MM.1S (cell line): ENCODE results near the gene GSTM5.
A peak's percentile ranks its signal among the peaks of the same experiment; 100 is the strongest.
"Not testable (repeated sequence)": the region's sequence is repeated elsewhere in the genome, so short reads cannot be mapped to it uniquely, and the experiment has no call there.

Experiments
- DNase-seq: peaks from one replicate; pipeline ENCODE4 v3.0.0-alpha.2; 2015
- H2AFZ ChIP-seq: fragments of 300-600 bp; sonication (generic); 2 replicates; pipeline ENCODE4 v1.6.0; 2016; ENCODE audit warnings: antibody characterized with exemption, low read length
- H3F3A ChIP-seq: fragments of 300-600 bp; sonication (generic); 2 replicates; pipeline ENCODE4 v1.6.1; 2016; ENCODE audit warnings: mild to moderate bottlenecking, antibody characterized with exemption, low read length, moderate library complexity, mixed read lengths; ENCODE audit not compliant: insufficient read depth
- H3K27ac ChIP-seq: fragments of 300-600 bp; sonication (generic); 2 replicates; pipeline ENCODE4 v1.5.1; 2016; ENCODE audit warnings: mild to moderate bottlenecking, low read length
- H3K27me3 ChIP-seq: fragments of 300-600 bp; sonication (generic); replicated peaks from 2 replicates; pipeline ENCODE4 v1.6.0; 2016; ENCODE audit warnings: low read length; ENCODE audit not compliant: insufficient read depth
- H3K36me3 ChIP-seq: fragments of 300-600 bp; sonication (generic); replicated peaks from 2 replicates; pipeline ENCODE4 v1.6.1; 2016; ENCODE audit warnings: mild to moderate bottlenecking, low read length, mixed read lengths; ENCODE audit not compliant: insufficient read depth
- H3K4me1 ChIP-seq: fragments of 300-600 bp; sonication (generic); 2 replicates; pipeline ENCODE4 v1.6.1; 2016; ENCODE audit warnings: low read length, mixed read lengths
- H3K4me2 ChIP-seq: fragments of 300-600 bp; sonication (generic); 2 replicates; pipeline ENCODE4 v1.6.0; 2016; ENCODE audit warnings: low read depth, low read length
- H3K4me3 ChIP-seq: fragments of 300-600 bp; sonication (generic); 2 replicates; pipeline ENCODE4 v1.5.1; 2016; ENCODE audit warnings: low read length, mixed read lengths
- H3K79me2 ChIP-seq: fragments of 300-600 bp; sonication (generic); 2 replicates; pipeline ENCODE4 v1.6.1; 2016; ENCODE audit warnings: mixed run types, low read length, mixed read lengths
- H3K9ac ChIP-seq: fragments of 300-600 bp; sonication (generic); 2 replicates; pipeline ENCODE4 v1.6.1; 2016; ENCODE audit warnings: low read length, mixed read lengths
- H3K9me2 ChIP-seq: fragments of 300-600 bp; sonication (generic); replicated peaks from 2 replicates; pipeline ENCODE4 v1.6.1; 2016; ENCODE audit warnings: mild to moderate bottlenecking, low read length, mixed read lengths; ENCODE audit not compliant: insufficient read depth
- H3K9me3 ChIP-seq: fragments of 300-600 bp; sonication (generic); replicated peaks from 2 replicates; pipeline ENCODE4 v1.6.1; 2016; ENCODE audit warnings: mild to moderate bottlenecking, low read length, mixed read lengths; ENCODE audit not compliant: insufficient read depth
- H4K20me1 ChIP-seq: fragments of 300-600 bp; sonication (generic); 2 replicates; pipeline ENCODE4 v1.6.1; 2016; ENCODE audit warnings: mild to moderate bottlenecking, low read length, moderate library complexity, mixed read lengths; ENCODE audit not compliant: insufficient read depth
- EZH2 ChIP-seq: fragments of 300-600 bp; sonication (generic); optimal IDR thresholded peaks from 2 replicates; pipeline ENCODE3; 2017; ENCODE audit warnings: low read depth, mild to moderate bottlenecking, antibody characterized with exemption, low read length, mixed read lengths
- EZH2phosphoT487 ChIP-seq: fragments of 300-600 bp; sonication (generic); IDR thresholded peaks from 2 replicates; pipeline ENCODE4 v1.6.1; 2018; ENCODE audit warnings: antibody characterized with exemption, low read length
- TF ChIP-seq, protein P1 (sequence below): fragments of 300-600 bp; sonication (generic); IDR thresholded peaks from 2 replicates; pipeline ENCODE4 v1.5.1; 2016; ENCODE audit warnings: antibody characterized with exemption, low read length, mixed read lengths

GSTM5 gene

GRCh38 chr1:109668123-109668775 lies 43.8 kb upstream of the GSTM5 start:
- H3F3A ChIP-seq, result no peaks in the 10 kb centered on the region
- no peak overlapping the region for H3K27ac ChIP-seq
- H3K9ac ChIP-seq, result no peak overlapping the region
- H3K9me2 ChIP-seq, result no peaks in the 10 kb centered on the region
- peak overlapping the region; percentile 57; the same call in 1 of the 2 replicates for H3K4me2 ChIP-seq
- TF ChIP-seq EZH2phosphoT487 (no peak), EZH2 (no peak)
- TF ChIP-seq, protein P1, sequence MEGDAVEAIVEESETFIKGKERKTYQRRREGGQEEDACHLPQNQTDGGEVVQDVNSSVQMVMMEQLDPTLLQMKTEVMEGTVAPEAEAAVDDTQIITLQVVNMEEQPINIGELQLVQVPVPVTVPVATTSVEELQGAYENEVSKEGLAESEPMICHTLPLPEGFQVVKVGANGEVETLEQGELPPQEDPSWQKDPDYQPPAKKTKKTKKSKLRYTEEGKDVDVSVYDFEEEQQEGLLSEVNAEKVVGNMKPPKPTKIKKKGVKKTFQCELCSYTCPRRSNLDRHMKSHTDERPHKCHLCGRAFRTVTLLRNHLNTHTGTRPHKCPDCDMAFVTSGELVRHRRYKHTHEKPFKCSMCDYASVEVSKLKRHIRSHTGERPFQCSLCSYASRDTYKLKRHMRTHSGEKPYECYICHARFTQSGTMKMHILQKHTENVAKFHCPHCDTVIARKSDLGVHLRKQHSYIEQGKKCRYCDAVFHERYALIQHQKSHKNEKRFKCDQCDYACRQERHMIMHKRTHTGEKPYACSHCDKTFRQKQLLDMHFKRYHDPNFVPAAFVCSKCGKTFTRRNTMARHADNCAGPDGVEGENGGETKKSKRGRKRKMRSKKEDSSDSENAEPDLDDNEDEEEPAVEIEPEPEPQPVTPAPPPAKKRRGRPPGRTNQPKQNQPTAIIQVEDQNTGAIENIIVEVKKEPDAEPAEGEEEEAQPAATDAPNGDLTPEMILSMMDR, result no peak
- H3K79me2 ChIP-seq, result no peaks in the 10 kb centered on the region
- no peaks in the 10 kb centered on the region for H3K27me3 ChIP-seq
- no peak overlapping the region for H2AFZ ChIP-seq
- no peak for DNase-seq
- no peaks in the 10 kb centered on the region for H4K20me1 ChIP-seq
- H3K9me3 ChIP-seq, result no peaks in the 10 kb centered on the region
- H3K4me1 ChIP-seq, result peaks cover 11% of the 10 kb centered on the region
- no peaks in the 10 kb centered on the region for H3K36me3 ChIP-seq
- H3K4me3 ChIP-seq, result peak overlapping the region; percentile 49; the same call in 1 of the 2 replicates

- TF ChIP-seq, protein P1, result no peak
- TF ChIP-seq EZH2 (no peak), EZH2phosphoT487 (no peak)
- no peak overlapping the region for H3K27ac ChIP-seq
- no peaks in the 10 kb centered on the region for H3K9me2 ChIP-seq
- H3K9ac ChIP-seq, result no peak overlapping the region
- H4K20me1 ChIP-seq, result no peaks in the 10 kb centered on the region
- H2AFZ ChIP-seq, result no peak overlapping the region
- no peaks in the 10 kb centered on the region for H3K79me2 ChIP-seq
- no peaks in the 10 kb centered on the region for H3K36me3 ChIP-seq
- no peaks in the 10 kb centered on the region for H3K9me3 ChIP-seq
- H3K4me3 ChIP-seq, result no peak overlapping the region
- H3K4me1 ChIP-seq, result peaks cover 11% of the 10 kb centered on the region
- H3F3A ChIP-seq, result no peaks in the 10 kb centered on the region
- no peak for DNase-seq
- no peak overlapping the region for H3K4me2 ChIP-seq
- H3K27me3 ChIP-seq, result no peaks in the 10 kb centered on the region
Measured at GRCh38 chr1:109669246-109669948, 42.7 kb upstream of the GSTM5 start.

DNA sequence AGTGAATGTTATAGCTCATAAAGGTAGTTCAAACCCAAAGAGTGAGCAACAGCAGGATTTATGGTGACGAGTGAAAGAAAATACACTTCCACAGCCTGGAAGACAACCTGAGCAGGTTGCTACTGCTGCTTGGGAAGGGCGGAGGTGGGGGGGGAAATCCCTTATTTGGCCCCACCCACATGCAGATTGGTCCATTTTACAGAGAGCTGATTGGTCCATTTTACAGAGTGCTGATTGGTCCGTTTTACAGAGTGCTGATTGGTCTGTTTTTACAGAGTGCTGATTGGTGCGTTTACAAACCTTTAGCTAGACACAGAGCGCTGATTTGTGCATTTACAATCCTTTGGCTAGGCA lies 42.1 kb upstream of the GSTM5 start:
- peaks cover 11% of the 10 kb centered on the region for H3K4me1 ChIP-seq
- H3F3A ChIP-seq, H3K4me3 ChIP-seq, H3K9me2 ChIP-seq, H3K9me3 ChIP-seq, DNase-seq, H3K36me3 ChIP-seq, H3K4me2 ChIP-seq, H2AFZ ChIP-seq, H3K27ac ChIP-seq, H3K79me2 ChIP-seq, H3K9ac ChIP-seq, H4K20me1 ChIP-seq, H3K27me3 ChIP-seq: not testable (repeated sequence)

DNA sequence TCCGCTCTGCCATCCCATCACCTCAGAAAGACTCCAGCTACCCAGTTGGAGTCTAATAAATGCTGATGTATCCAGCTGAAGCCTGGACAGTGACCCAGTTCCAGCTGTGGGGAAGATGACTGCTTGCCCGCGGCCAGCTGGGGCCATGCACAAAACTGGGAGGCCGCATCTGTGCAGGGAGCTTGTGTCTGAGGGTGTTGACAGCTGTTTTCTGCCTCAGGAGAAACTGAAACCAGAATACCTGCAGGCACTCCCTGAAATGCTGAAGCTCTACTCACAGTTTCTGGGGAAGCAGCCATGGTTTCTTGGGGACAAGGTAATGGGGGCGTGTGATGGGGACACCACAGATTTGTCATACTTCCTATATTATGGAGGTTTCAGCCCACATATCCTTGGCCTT lies 41.0 kb upstream of the GSTM5 start:
- H3K9me2 ChIP-seq, result no peaks in the 10 kb centered on the region

GRCh38 chr1:109673861-109674260 lies 38.2 kb upstream of the GSTM5 start:
- DNase-seq, H3K36me3 ChIP-seq: not testable (repeated sequence)

More for the DNA sequence above, 41.0 kb upstream of the GSTM5 start:
- Histone ChIP-seq H3K9me3 (no peaks in the 10 kb centered on the region), H3K4me1 (peaks cover 11% of the 10 kb centered on the region), H3K27me3 (no peaks in the 10 kb centered on the region), H3F3A (no peaks in the 10 kb centered on the region), H3K4me3 (no peak overlapping the region), H3K79me2 (no peaks in the 10 kb centered on the region), H3K27ac (peak overlapping the region; percentile 13; the same call in 1 of the 2 replicates), H4K20me1 (no peaks in the 10 kb centered on the region), H3K36me3 (no peaks in the 10 kb centered on the region), H3K9ac (no peak overlapping the region), H2AFZ (no peak overlapping the region), H3K4me2 (no peak overlapping the region)
- peak; percentile 36 for DNase-seq
- TF ChIP-seq EZH2 (no peak), EZH2phosphoT487 (no peak)
- TF ChIP-seq, protein P1, result no peak

More at GRCh38 chr1:109673861-109674260, 38.2 kb upstream of the GSTM5 start:
- H3K4me3 ChIP-seq, H3K79me2 ChIP-seq, H3K9ac ChIP-seq, H3K4me2 ChIP-seq, H3K27me3 ChIP-seq, H4K20me1 ChIP-seq, H3K9me2 ChIP-seq, H3F3A ChIP-seq, H3K27ac ChIP-seq, H3K9me3 ChIP-seq, H2AFZ ChIP-seq: not testable (repeated sequence)
- peaks cover 11% of the 10 kb centered on the region for H3K4me1 ChIP-seq
